NCI-H748 (cell line): ENCODE data around the gene LTC4S.
"Not testable (repeated sequence)": the region's sequence is repeated elsewhere in the genome, so short reads cannot be mapped to it uniquely, and the experiment has no call there.

Source experiments
- DNase-seq: peaks from one replicate; lab custom pipeline; 2025; ENCODE audit not compliant: unreplicated experiment; lab: John Stamatoyannopoulos, UW

The LTC4S gene

GRCh38 chr5:179822444-179822990 lies 28.7 kb downstream of the LTC4S start:
- DNase-seq = no peak

GRCh38 chr5:179823937-179824744 lies 30.4 kb downstream of the LTC4S start:
- no peak for DNase-seq

GRCh38 chr5:179824745-179825112 lies 30.9 kb downstream of the LTC4S start:
- DNase-seq = no peak

GRCh38 chr5:179825655-179826182 lies 31.9 kb downstream of the LTC4S start:
- DNase-seq = no peak

- no peak for DNase-seq
These were observed 33.9 kb downstream of the LTC4S start for GRCh38 chr5:179827680-179828079.

GRCh38 chr5:179828756-179829421 lies 35.1 kb downstream of the LTC4S start:
- no peak for DNase-seq

GRCh38 chr5:179829732-179830435 lies 36.1 kb downstream of the LTC4S start:
- DNase-seq = no peak

GRCh38 chr5:179830818-179831468 lies 37.2 kb downstream of the LTC4S start:
- DNase-seq = no peak

- no peak for DNase-seq
These were observed 38.4 kb downstream of the LTC4S start for GRCh38 chr5:179832039-179832745.

GRCh38 chr5:179833056-179833708 lies 39.4 kb downstream of the LTC4S start:
- no peak for DNase-seq

- DNase-seq = no peak
These were observed 39.9 kb downstream of the LTC4S start for GRCh38 chr5:179833709-179834070.

- DNase-seq = no peak
These were observed 40.3 kb downstream of the LTC4S start for GRCh38 chr5:179834120-179834519.

- DNase-seq = not testable (repeated sequence)
These were observed 41.1 kb downstream of the LTC4S start for GRCh38 chr5:179834871-179835270.

GRCh38 chr5:179836225-179837019 lies 42.6 kb downstream of the LTC4S start:
- DNase-seq = no peak

GRCh38 chr5:179837076-179838011 lies 43.6 kb downstream of the LTC4S start:
- no peak for DNase-seq

GRCh38 chr5:179839328-179840256 lies 45.8 kb downstream of the LTC4S start:
- no peak for DNase-seq

GRCh38 chr5:179840321-179840720 lies 46.5 kb downstream of the LTC4S start:
- DNase-seq = no peak
